ENCODE data around the gene FCHSD1.

The FCHSD1 gene

DNA sequence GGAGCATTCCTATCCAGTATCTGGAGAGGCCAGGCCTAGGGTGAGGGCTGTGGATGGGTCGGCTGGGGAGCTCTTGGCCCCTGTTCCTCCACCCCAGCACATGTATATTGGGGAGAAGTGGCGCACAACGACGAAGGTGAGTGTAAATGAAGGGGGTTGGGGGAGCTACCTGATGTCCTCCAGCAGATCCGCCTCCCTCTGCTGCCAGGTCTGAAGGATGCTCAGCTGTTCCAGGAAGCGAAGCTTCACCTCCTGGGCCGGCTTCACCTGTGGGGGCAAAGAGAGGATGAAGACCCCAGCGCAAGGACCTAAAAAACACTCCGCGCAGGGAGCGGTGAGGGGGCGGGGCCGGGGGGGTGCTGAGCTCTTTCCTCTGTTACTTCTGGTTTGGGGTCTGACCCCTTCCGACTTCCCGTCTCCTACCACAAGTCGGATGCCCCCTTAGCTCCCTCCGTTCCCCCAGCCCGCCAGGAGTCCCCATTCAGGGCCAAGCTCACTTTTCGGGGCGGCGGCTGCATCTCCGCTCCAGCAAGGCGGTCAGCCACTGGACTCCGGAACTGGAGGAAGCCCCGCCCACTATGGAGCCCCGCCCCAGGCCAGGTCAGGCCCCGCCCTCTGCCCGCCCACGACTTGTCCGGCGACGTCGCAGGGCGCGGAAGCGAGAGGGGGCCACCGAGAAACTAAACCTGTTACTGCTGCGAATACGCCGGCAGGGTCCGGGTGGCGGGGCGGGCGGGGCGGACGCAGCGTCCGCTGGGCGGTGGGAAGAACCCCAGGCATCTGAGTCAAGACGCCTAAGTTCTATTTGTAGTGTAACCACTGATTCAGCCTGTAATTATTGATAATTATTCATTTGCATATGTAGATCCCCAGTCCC, at the start of gene FCHSD1:
FCHSD1 (minus strand) TSS at position 568 of the 877 bp plus-strand sequence; CDS start at position 518, 50 bp downstream.
- TF ChIP-seq EZH2phosphoT487 (IDR thresholded peaks at IDR 0.05; ENCODE audit: borderline replicate concordance), result no peak
- TF ChIP-seq, protein P1, sequence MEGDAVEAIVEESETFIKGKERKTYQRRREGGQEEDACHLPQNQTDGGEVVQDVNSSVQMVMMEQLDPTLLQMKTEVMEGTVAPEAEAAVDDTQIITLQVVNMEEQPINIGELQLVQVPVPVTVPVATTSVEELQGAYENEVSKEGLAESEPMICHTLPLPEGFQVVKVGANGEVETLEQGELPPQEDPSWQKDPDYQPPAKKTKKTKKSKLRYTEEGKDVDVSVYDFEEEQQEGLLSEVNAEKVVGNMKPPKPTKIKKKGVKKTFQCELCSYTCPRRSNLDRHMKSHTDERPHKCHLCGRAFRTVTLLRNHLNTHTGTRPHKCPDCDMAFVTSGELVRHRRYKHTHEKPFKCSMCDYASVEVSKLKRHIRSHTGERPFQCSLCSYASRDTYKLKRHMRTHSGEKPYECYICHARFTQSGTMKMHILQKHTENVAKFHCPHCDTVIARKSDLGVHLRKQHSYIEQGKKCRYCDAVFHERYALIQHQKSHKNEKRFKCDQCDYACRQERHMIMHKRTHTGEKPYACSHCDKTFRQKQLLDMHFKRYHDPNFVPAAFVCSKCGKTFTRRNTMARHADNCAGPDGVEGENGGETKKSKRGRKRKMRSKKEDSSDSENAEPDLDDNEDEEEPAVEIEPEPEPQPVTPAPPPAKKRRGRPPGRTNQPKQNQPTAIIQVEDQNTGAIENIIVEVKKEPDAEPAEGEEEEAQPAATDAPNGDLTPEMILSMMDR (conservative IDR thresholded peaks at IDR 0.05; ENCODE audit: low read length), result no peak
- H3K9ac ChIP-seq (ENCODE audit: low read depth, low read length, poor library complexity, severe bottlenecking), result peak within 1 kb of the TSS; percentile 68
- H3K9me3 ChIP-seq (ENCODE audit: insufficient read depth, low read depth, low read length), result no peaks in the 10 kb centered on the region
- peak within 1 kb of the TSS; percentile 74 for H3K4me3 ChIP-seq (ENCODE audit: low read length, poor library complexity, severe bottlenecking)
- H2AFZ ChIP-seq (ENCODE audit: low read length), result peak within 1 kb of the TSS; percentile 82
- no peaks in the 10 kb centered on the region for H3F3A ChIP-seq (ENCODE audit: low read depth)
- H3K9me2 ChIP-seq (replicated peaks; ENCODE audit: low read depth, low read length), result no peaks in the 10 kb centered on the region
- H4K20me1 ChIP-seq (ENCODE audit: insufficient read depth, low read length, poor library complexity, severe bottlenecking), result no peaks in the 10 kb centered on the region
- peaks cover 3% of the 10 kb centered on the region for H3K4me1 ChIP-seq (ENCODE audit: insufficient read depth, low read length, poor library complexity, severe bottlenecking)
- H3K79me2 ChIP-seq (ENCODE audit: insufficient read depth, low read length), result no peaks in the 10 kb centered on the region
- H3K4me2 ChIP-seq (ENCODE audit: low read depth, low read length, poor library complexity, severe bottlenecking), result peak within 1 kb of the TSS; percentile 82
- H3K36me3 ChIP-seq (ENCODE audit: insufficient read depth, low read length), result no peaks in the 10 kb centered on the region
- no peaks in the 10 kb centered on the region for H3K27me3 ChIP-seq (ENCODE audit: insufficient read depth, low read length, poor library complexity, severe bottlenecking)

DNA sequence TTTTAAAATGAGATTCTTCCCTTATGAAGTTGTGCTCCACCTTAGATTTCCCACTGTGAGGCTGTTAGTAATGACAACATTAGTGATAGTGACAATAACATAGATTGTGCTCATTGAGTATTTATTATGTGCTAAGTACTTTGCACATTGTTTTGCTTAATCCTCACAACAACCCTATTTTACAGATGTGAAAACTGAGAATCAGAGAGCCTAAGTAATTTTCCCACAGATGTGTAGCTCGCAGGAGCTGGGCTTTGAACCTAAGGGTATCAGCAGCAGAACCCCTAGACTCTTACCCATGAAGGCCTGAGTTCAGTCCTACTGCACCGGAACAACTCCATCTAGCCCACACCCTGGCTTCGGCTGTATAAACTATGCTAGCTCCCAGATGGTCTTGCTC, 46.4 kb upstream of the FCHSD1 start:
- no peak overlapping the region for H3K4me2 ChIP-seq (ENCODE audit: low read depth, low read length, poor library complexity, severe bottlenecking)
- H3K27me3 ChIP-seq (ENCODE audit: insufficient read depth, low read length, poor library complexity, severe bottlenecking), result no peaks in the 10 kb centered on the region
- H3K9me2 ChIP-seq (replicated peaks; ENCODE audit: low read depth, low read length), result no peaks in the 10 kb centered on the region
- no peak overlapping the region for H2AFZ ChIP-seq (ENCODE audit: low read length)
- H3K9ac ChIP-seq (ENCODE audit: low read depth, low read length, poor library complexity, severe bottlenecking), result no peak overlapping the region
- H3F3A ChIP-seq (ENCODE audit: low read depth), result no peaks in the 10 kb centered on the region
- H3K79me2 ChIP-seq (ENCODE audit: insufficient read depth, low read length), result no peaks in the 10 kb centered on the region
- TF ChIP-seq, protein P1 (conservative IDR thresholded peaks at IDR 0.05; ENCODE audit: low read length), result no peak
- TF ChIP-seq EZH2phosphoT487 (IDR thresholded peaks at IDR 0.05; ENCODE audit: borderline replicate concordance), result no peak
- H3K4me1 ChIP-seq (ENCODE audit: insufficient read depth, low read length, poor library complexity, severe bottlenecking), result no peaks in the 10 kb centered on the region
- H4K20me1 ChIP-seq (ENCODE audit: insufficient read depth, low read length, poor library complexity, severe bottlenecking), result no peaks in the 10 kb centered on the region
- no peaks in the 10 kb centered on the region for H3K36me3 ChIP-seq (ENCODE audit: insufficient read depth, low read length)
- H3K9me3 ChIP-seq (ENCODE audit: insufficient read depth, low read depth, low read length), result no peaks in the 10 kb centered on the region
- H3K4me3 ChIP-seq (ENCODE audit: low read length, poor library complexity, severe bottlenecking), result no peak overlapping the region

DNA sequence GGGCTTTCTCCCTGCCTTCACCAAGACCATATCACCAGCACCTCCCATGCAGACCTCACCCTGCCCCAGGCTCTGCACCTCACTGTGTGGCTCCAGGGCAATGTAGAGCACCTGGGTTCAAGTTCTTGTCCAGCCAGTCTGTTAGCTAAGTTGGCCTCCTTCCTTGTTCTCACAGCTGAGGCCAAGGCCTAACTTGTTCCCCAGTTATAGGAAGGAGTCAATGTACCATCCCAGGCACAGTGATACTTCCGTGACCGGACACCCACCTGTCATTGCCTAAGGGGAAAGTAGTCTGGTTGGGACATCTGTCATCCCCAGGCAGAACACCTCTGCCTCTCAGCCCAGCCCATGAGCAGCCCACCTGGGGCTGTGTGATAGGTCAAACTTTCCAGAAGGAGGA, 45.2 kb upstream of the FCHSD1 start:
- no peak for TF ChIP-seq EZH2phosphoT487 (IDR thresholded peaks at IDR 0.05; ENCODE audit: borderline replicate concordance)
- TF ChIP-seq, protein P1 (conservative IDR thresholded peaks at IDR 0.05; ENCODE audit: low read length), result no peak
- H3K4me2 ChIP-seq (ENCODE audit: low read depth, low read length, poor library complexity, severe bottlenecking), result no peak overlapping the region
- H3K4me1 ChIP-seq (ENCODE audit: insufficient read depth, low read length, poor library complexity, severe bottlenecking), result no peaks in the 10 kb centered on the region
- H3F3A ChIP-seq (ENCODE audit: low read depth), result no peaks in the 10 kb centered on the region
- H3K36me3 ChIP-seq (ENCODE audit: insufficient read depth, low read length), result no peaks in the 10 kb centered on the region
- H3K27me3 ChIP-seq (ENCODE audit: insufficient read depth, low read length, poor library complexity, severe bottlenecking), result no peaks in the 10 kb centered on the region
- H2AFZ ChIP-seq (ENCODE audit: low read length), result no peak overlapping the region
- H3K9me2 ChIP-seq (replicated peaks; ENCODE audit: low read depth, low read length), result no peaks in the 10 kb centered on the region
- no peak overlapping the region for H3K9ac ChIP-seq (ENCODE audit: low read depth, low read length, poor library complexity, severe bottlenecking)
- H4K20me1 ChIP-seq (ENCODE audit: insufficient read depth, low read length, poor library complexity, severe bottlenecking), result no peaks in the 10 kb centered on the region
- H3K79me2 ChIP-seq (ENCODE audit: insufficient read depth, low read length), result no peaks in the 10 kb centered on the region
- H3K4me3 ChIP-seq (ENCODE audit: low read length, poor library complexity, severe bottlenecking), result no peak overlapping the region
- no peaks in the 10 kb centered on the region for H3K9me3 ChIP-seq (ENCODE audit: insufficient read depth, low read depth, low read length)

Data from Loucy (cell line).